ENCODE data around the gene TXNDC11.
A peak's percentile ranks its signal among the peaks of the same experiment; 100 is the strongest.
"Not testable (repeated sequence)": the region's sequence is repeated elsewhere in the genome, so short reads cannot be mapped to it uniquely, and the experiment has no call there.

The TXNDC11 gene, protein sequence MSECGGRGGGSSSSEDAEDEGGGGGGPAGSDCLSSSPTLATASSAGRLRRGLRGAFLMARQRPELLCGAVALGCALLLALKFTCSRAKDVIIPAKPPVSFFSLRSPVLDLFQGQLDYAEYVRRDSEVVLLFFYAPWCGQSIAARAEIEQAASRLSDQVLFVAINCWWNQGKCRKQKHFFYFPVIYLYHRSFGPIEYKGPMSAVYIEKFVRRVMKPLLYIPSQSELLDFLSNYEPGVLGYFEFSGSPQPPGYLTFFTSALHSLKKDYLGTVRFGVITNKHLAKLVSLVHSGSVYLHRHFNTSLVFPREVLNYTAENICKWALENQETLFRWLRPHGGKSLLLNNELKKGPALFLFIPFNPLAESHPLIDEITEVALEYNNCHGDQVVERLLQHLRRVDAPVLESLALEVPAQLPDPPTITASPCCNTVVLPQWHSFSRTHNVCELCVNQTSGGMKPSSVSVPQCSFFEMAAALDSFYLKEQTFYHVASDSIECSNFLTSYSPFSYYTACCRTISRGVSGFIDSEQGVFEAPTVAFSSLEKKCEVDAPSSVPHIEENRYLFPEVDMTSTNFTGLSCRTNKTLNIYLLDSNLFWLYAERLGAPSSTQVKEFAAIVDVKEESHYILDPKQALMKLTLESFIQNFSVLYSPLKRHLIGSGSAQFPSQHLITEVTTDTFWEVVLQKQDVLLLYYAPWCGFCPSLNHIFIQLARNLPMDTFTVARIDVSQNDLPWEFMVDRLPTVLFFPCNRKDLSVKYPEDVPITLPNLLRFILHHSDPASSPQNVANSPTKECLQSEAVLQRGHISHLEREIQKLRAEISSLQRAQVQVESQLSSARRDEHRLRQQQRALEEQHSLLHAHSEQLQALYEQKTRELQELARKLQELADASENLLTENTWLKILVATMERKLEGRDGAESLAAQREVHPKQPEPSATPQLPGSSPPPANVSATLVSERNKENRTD

DNA sequence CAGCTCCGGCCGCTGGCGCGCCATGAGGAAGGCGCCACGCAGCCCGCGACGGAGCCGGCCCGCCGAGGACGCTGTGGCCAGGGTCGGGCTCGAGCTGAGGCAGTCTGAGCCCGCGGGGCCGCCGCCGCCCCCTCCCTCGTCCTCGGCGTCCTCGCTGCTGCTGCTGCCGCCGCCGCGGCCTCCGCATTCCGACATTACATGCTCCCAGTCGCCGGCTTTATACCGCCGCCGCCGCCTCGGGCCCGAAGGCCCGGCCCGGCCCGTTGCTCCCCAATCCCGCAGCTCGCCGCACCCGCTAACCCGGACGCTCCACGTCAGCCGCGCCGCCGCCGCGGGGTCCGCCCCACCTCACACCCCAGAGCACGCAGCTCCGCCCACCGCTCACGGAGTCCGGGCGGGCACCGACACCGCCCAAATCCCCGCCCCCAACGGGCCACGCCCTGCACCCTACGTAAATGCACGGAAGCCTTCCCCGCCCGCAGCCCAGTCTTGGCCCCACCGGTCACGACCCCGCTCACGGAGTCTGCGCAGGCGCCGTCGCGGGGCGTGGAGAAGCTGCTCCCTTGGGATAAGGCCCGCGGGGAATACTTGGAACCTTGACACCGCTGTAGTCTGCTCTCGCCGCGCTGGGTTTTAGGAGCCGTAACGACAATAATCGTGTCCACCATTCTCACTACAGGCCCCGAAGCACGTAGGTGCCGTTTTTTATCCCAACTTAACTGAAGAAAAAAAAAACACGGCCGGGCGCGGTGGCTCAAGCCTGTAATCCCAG, at the start of gene TXNDC11:
Gene TXNDC11 (minus strand): TSS at position 322 of the 772 bp plus-strand sequence. CDS start 127 bp downstream, at position 195.
- DNase-seq, result peak; percentile 25

DNA sequence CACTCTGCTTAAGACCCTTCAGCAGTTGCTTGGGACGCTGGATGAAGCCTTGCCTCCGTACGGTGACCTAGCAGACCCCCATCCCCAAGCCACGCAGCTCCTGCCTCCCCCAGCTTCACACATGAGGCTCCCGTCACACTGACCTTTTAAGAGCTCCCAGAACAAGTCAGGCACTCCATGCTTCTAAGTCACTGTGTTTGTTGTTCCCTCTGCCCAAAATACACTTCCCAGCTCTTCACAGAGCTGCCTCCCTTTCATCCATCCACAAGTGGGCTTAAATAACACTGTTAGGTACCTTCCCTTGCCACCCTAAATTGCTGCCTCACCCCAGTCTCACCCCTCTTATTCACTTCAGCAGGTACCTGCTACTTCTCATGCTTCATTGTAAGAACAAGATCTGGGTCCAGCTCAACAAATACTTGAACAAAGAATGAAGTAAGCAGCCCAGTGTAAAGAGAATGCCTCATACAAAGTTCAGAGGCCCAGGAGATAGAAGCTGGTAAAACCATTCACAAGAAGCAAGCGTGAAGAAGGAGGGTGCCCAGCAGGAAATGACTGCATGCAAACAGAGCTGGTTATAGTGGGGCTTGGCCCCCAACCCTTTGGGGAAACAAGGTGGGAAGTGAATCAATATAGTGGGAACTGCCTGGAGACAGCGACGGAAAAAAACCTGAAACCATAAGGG, 48.6 kb upstream of the TXNDC11 start:
- no peak for DNase-seq

DNA sequence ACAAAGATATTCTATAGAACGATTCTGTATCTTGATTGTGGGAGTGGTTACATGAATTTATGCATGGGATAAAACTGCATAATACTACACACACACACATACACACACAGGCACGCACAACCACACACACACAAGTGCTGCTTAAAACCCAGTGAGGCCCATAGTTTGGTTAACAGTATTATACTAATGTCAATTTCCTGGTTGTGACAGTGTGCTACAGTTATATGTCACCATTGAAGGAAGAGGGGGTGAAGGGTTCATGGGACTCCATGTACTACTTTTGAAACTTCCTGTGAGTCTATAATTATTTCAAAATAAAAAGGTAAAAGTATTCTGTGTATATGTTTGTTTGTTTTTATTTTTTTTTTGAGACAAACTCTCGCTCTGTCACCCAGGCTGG, 46.3 kb upstream of the TXNDC11 start:
- no peak for DNase-seq

DNA sequence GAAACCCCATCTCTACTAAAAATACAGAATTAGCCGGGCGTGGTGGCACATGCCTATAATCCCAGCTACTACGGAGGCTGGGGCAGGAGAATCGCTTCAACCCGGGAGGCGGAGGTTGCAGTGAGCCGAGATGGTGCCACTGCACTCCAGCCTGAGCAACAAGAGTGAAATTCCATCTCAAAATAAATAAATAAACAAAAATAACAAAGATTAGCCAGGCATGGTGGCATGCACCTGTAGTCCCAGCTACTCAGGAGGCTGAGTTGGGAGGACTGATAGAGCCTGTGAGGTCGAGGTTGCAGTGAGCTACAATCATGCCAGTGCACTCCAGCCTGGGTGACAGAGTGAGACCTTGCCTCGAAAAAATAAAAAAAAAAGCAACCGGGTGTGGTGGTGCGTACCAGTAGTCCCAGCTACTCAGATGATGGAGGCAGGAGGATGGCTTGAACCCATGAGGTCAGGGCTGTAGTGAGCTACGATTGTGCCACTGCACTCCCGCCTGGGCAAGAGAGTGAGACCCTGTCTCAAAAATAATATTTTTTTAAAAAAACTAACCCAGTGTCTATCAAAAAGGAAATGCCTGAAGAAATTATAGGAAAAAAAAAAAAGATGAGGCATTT, 42.4 kb upstream of the TXNDC11 start:
- not testable (repeated sequence) for DNase-seq

DNA sequence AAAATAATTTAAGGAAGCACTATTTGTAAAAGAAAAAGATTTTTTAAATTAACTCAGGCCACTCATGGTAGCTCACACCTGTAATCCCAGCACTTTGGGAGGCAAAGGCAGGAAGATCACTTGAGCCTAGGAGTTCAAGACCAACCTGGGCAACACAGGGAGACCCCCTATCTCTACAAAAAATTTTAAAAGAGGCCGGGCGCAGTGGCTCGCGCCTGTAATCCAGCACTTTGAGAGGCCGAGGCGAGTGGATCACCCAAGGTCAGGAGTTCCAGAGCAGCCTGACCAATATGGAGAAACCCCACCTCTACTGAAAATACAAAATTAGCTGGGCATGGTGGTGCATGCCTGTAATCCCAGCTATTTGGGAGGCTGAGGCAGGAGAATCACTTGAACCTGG, 41.7 kb upstream of the TXNDC11 start:
- not testable (repeated sequence) for DNase-seq

DNA sequence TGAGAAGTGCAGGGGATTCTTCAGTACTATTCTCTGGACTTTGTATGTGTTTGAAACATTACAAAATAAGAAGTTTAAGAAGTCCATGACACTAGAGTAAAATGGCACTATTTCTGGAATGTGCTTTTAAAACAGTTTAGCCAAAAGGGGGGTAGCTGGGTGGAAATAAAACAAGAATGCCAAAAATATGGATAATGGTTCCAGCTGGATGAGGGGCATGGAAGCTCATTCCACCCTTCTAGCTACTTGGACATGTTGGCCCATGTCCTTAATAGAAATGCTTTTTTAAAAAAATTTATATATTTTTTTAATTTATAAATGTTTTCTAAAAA, 41.3 kb upstream of the TXNDC11 start:
- no peak for DNase-seq

DNA sequence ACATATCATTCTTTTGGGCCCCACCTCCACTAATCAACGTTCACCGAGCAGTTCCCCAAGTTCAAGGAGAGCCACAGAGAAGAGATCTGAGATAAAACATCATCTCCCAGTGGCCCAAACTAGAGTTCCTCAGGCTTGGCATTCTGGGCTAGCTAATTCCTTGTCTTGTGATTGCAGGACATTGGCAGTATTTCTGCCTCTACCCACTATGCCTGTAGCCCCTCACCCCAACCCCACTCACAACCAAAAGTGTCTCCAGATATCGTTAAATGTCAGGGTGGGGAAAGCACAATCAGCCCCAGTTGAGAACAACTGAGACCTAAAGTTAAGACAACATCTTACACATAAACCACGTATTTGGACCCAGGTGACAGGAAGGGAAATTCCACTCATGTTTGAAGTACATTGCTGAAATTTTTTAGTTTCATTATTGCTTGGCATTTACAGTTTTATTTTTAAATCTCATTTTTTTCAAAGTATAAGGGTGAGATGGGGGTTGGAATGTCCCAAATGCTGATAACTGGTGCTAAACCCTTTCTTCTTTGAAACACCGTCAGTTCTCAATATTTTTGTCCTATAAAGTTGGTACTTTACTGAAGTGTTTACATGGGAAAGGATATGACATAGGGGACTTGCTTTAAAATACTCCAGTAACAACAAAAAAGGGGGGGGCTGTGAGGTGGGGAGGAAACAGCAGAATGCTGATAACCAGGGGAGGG, 40.8 kb upstream of the TXNDC11 start:
- DNase-seq, result no peak

DNA sequence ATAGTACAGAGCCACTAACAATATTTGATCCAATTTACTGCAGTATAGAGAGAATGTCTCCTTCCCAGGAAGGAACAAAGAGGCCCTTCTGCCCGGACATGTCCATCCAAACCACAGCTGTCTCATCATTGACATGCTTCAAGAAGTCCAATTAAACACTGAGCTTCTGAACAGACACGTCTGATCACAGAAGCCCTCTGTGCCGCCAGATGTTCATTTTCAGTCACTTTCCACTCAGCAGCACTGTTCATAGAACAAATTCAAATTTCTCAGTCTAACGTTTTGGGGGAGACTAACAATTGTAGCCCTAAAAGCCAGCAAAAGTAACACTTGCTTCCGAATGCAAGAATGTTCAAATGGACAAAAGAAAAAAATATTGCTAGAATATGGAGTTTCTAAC, 39.1 kb upstream of the TXNDC11 start:
- no peak for DNase-seq

DNA sequence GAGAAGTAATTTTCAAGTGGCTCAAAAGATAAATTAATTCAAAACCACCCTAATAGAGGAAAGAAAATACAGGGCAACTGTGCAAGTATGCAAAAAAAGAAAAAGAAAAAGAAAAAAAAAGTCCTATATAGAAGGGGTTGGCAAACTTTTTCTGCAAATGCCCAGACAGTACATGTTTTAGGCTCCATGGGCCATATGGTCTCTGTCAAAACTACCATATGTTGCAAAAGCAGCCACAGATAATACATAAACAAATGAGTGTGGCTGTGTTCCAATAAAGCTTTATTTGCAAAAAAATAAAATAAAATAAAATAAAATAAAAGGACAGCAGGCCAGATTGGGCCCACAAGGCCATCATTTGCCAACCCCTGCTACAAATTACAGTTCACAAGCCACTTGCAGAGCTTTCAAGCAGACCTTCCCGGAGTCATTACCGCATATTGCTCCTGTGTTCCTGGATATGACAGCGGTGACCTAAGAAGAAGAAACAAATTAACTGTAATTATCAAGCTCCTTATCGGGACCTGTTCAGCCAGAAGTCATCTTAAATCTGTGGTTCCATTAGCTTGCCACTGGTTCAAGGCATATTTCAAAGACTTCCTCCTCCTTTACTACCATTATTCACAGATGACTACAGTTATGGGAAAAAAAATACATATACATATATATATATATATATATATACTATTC, 38.5 kb upstream of the TXNDC11 start:
- DNase-seq, result no peak

DNA sequence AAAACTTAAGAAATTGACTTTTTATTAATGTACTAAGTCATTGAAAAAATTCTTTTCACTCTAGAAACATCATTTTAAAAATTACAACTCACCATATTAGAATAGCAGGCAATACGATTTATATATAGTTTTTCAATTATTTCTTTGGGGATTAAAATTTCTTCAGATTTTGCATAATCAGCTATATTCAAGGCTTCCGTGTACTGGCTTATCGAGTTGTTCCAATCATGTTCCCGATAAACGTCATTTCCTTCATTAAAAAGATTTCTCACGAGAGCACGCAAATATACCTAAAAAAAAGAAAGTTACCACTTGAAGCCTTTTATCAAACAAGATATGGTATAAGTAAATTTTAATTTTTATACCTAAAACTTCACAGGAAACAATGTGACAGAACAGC, 36.4 kb upstream of the TXNDC11 start:
- DNase-seq, result no peak

DNA sequence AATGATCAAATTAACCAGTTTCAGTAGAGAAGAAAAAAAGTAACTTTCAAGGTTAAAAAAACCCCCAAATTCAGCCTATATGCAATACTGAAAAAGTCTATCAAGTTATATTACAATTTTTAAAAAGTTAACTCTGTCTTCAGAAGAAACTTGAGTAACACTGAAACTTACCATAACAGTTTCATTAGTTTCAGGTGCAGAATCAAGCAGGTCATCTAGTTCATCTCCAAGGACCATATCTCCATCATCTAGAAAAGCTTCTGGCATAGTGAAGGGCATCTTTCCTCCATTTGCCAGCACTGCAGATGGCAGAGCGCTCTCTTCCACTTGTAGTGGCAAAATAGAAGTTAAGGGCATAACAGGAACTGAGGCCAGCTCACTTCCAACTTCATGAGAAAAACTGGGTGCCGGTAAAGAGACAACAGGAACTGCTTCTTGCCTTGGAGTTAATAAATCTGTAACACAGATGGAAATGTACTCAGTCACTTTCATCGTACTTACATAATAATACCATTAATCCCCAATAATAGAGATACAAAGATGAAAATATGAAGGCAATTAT, 31.5 kb upstream of the TXNDC11 start:
- no peak for DNase-seq

DNA sequence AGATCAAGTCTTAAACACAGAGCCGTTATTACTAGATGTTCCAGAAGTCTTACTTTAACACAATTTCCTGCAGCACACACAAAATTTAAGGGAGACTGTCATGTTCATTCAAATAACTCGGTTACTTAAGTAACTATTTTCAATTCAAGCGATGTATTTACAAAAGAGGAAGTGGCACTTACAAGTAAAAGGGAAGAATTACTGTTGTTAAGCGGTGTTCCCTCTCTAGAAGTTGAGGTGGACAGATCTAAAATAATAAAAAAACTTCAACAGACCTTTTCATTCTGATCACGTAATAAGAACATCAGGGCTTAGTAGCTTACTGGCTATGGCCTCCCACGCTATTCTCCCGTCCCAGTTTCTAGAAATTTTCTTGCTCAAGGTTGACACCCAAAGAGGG, 26.2 kb upstream of the TXNDC11 start:
- peak; percentile 9 for DNase-seq

DNA sequence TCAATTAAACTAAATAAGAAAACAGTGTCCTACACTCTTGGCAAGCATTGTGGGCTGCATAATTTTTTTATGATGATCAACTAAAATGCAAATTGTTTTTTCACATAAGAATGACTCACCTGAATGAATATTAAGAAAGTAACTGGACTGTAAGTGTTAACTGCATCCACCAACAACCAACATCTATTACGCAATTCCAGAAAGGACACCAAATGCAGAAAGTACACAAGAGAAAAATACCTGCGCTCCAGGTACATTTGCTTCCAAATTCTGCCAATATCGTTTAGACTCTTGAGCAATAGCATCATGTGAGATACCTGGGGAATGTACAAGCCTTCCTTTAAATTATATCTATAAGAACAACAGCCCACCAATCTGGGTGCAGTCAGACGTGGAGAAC, 19.8 kb upstream of the TXNDC11 start:
- DNase-seq, result no peak

DNA sequence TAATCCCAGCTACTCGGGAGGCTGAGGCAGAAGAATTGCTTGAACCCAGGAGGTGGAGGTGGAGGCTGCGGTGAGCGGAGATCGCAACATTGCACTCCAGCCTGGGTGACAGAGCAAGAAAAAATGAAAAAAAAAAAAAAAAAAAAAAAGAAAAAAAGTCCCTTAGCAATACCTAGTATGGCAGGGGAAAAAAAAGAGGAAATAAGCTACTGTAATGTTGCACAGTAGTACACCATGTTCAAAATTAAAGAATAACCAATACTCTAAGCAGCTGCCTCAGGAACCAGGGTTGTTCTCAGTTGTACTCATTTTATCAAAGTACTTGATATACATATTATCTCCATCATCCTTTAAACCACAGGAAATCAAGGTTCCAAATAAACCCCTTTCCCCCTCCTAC, 17.3 kb upstream of the TXNDC11 start:
- DNase-seq, result no peak

DNA sequence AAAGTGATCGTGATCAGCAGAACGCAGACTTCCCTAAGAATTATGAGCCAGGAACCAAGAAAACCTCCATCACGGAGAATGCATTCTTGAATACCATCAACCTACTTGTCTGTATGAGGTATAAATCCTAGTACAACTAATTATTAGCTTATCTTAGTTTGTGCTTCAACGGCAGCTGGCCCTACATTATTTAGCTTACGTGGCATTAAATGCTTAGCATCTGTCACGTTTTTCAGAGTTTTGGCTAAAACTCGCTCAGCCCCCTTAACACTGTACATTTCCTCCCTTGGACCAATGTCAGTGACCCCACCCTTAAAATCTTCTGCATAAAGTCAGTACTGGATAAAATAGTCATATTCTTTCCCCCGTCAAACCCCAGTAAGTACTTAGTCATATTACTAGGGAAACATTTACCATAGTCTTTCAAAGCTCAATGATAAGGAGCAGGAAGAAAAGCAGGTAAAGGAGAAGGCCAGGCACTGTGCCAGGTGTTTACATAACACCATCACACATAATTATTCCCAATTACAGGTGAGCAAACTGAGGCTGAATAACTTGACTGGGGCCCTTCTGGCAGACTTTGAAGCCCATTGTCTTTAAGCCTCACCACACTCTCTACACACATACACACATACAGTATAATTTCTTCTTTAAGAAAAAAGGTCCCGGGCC, 16.6 kb upstream of the TXNDC11 start:
- no peak for DNase-seq

DNA sequence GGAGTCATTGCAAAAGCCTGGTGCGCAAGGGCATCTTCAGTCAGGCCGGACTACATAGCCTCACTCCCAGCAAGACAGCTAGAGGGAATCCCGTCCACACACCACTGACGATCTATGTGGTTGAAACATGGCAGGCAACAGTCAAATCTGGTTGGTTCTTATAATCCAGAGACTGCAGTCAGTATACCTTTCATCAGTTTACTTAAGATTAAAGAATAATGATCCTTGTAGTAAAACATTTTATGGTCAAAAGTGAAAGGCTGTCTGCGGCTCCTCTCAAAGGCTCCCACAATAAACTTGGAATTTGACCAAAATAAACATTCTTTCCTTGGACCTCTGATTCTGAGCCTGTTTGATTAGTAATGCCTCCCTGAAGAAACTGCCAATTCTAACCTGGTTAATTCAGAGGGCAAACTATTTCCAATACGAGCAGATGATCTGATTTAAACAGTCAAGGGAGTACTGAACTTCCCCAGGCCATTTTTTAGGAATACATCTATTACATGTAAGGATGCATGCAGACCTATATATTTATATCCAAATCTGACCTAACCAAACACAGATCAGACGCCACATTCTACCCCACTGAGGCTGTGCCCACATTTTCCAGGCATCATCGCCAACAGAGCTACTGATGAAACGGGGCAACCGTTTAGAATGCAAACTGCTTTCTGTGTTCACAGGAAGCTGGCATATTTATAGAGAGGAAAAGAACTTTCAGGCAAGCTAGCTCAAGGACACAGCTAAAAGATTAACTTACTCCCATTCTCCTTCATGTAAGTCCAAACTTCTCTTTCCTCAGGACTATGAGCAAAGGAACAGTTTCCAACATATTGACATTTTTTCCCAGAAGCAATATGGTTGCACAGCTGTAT, 15.3 kb upstream of the TXNDC11 start:
- no peak for DNase-seq

DNA sequence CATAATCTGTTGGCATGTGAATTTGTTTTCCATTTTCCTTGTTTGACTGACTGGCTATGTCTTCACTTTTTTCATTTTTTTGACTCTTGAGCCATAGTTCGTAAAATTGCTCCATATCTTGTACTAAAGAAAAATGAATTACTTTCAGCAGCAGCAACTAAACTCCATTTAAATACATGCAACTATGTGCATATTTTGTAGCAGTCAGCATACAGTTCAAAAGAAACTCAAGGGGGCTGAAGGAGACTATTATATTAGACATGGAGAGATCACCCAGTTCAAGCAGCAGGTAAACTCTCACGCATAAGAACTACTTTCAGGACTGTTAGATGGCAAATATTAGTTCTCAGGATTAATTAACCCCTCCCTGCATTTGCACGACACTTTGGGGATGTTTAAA, 13.6 kb upstream of the TXNDC11 start:
- DNase-seq, result no peak

DNA sequence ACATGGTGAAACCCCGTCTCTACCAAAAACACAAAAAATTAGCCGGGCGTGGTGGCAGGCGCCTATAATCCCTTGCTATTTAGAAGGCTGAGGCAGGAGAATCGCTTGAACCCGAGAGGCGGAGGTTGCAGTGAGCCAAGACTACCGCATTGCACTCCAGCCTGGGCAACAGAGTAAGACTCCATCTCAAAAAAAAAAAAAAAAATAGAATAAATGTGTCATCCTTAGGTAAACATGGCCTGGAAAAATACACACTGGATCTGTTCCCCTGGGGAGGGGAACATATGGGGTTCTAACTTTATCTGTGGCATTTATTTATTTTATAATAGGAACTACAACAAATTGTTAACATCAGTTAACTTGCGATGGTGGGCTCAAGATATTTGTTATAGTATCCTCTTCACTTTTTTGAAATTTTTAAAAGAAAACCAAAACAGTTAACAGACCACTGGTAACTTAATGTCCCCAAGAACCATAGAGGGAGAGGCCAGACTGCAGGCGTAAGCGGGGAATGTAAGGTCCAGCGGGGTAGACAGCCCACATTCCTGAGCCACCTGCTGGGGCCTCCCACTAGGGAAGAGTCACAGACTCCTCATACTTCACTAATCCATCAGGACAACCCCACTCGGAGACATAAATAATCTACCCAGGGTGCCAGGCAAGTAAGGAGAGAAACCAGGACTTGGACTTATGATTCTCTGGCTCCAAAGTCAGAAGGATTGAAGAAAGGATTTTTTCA, 12.5 kb upstream of the TXNDC11 start:
- no peak for DNase-seq
